Measurements from ENCODE around the gene CDK9.

The CDK9 gene

DNA sequence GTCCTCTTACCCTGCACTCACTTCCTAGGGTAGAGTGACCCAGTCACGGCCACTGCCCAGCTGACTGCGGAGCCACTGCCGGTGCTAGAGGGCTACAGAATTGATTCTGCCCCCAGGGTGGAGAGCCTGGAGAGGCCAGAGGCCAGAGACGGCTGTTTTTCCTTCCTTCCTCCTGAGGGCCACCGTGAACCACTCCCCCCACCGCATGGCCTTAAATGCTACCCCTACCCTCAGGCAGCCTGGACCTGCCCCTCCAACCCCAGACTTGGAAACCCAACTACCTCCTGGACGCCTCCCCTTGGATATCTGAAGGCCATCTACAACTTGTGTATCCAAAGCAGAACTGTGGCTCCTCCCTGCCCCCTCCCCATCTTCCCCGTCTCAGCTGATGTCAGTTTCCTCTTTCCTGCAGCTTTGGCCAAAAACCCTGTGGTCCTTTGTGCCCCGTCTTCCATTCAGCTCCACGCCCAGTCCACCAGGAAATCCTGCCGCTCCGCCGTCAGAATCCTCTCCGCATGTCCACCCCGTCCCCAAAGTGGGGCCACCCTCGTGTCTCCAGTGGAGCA is 23.6 kb upstream of the CDK9 start:
- DNase-seq: no peak

DNA sequence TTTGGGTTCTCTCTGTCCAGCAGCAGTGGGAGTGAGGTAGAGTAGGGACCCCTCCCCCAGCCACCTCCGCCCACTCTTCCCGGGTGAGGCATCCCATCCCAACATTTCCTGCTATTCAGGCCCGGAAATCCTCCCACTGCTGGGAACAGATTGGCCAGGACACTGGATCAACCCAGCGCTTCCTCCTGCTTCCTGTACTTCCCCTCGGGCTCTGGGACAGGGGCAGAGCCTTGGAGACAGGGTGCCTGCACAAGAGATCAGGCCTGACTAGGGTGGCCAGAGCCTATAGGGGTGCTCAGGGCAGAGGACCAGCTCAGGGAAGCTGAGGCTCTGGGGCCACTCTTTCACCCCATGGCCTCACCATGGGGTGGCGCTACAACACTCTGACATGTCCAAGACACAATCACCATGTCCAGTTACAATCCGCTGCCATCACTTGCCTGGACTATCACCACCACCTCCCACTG is 21.9 kb upstream of the CDK9 start:
- DNase-seq: no peak

DNA sequence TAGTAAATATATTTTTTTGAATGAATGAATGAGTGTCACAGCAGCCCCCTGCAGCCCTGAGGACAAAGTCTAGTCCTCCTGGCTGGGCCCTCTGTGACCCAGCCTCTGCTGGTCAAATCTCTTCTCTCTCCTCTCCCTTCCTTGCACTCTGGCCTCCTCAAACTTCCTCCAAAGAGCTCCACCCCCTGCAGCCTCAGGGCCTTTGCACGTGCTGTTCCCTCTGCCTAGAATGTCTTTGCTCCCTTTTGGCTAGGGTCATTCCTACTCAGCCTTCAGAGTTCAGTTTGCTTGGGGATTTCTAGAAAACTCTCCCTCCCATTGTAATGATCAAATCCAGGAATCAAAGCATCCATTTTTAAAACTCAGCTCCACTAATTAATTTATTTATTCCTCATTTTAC is 20.4 kb upstream of the CDK9 start:
- DNase-seq: no peak

DNA sequence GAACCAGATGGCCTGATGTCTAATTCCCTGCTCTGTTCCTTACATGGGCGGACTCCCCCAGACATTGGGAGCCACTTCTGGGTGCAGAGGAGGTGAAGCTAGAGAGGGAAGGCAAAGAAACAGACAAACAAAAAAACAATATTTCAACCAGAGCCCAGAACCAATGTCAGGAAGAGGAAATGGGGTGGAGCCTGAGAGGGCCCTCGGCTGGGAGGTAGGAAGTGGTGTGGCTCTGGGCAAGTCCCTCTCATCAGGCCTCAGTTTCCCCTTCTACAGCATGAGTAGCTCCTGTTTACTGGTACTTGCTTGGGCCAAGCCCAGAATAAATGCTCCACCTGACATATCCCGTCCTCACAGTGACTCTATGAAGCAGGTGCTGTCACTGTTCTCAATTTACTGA is 18.4 kb upstream of the CDK9 start:
- DNase-seq: no peak

DNA sequence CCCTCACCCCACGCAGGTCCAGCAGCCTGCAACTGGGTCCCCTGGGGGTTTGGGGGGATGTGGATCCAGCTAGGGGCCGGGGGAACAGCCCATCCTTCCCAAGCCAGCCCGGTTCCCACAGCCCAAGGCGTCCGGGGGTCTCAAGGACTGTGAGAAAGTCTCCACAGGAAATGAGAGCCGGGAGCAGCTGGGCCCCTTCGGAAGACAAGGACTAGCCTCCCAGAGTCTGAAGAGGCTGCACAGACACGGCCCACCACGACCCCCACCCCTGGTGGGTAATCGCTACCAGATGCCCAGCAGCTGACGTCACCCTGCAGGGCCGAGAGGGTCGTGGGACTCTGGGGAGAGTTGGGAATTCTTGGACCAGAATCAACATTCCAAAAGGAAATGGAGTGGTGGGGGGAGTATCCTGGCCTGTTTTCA is 17.9 kb upstream of the CDK9 start:
- DNase-seq: no peak

DNA sequence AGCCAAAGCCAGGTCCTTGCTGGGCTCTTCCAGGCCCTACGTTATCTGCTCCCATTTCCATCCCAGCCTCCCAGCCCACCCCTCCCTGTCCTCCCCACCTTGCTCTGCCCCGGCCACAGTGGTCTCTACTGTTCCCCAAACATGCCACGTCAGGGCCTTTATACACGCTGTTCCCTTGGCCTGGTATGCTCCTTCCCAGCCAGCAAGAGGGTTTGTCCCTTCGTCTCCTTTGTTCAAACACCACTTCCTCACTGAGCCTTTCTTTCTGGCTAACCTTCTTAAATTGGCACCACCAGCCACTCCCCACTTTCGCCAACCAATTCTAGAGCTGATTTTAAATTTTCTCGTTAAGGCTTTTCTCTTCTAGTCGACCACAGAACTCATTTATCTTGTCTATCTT is 17.1 kb upstream of the CDK9 start:
- DNase-seq: no peak

DNA sequence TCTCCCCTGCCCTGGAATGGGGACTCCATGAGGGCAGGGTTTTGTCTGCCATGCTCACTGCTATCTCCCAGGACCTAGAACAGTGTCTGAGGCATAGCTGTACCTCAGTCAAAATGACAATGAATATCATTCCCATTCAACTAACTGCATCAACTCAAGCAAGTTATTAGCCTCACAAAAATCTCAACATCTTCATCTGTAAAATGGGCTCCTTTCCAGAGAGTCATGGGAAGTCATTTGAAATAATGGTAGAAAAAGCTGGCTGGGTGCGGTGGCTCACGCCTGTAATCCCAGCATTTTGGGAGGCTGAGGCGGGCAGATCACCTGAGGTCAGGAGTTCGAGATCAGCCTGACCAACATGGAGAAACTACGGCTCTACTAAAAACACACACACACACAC is 16.7 kb upstream of the CDK9 start:
- DNase-seq: no peak

DNA sequence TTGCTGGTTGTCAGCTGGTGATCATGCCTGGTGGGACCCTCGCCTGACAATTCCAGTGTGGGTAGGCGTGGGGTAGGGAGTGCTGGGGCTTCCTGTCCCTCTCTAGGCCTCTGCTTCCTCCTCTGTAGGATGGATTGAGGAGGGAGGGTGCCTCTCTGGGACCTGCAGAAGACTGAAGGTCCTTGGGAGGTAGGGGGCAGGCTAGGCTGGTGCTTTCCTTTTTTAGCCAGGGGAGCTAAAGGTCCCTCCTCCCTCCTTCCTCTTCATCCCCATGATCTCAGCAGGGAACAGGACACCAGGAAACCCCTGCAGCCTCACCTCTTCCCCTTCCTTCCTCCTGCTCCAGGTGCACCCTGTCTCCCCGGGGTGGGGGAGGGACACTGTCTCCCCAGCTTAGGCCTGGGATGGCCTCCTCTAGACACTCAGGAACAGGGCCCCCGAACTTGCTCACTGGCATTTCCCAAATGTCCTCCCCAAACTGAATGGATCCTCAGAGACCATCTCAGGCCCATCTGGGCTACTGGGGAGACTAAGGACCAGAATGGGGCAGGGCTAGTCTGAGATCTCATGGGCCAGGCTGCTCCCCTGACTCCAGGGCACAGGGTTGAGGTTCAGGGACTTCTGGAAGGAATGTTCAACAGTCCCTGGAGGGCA is 15.8 kb upstream of the CDK9 start:
- no peak for DNase-seq

DNA sequence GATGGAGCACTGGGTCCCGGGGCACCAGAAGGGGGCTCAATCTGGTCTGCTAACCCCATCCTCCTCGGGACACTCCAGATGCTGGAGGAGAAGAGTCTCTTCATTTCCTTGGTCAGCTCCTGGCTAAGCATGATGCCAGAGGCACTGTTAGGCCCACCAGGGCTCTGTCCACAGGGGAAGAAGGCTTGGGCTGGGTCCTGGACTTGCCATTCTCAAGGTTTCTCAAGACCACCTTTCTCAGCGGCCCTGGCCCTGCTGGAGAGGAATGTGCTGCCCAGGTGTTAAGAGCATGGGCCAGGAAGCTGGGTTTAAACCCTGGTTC is 15.3 kb upstream of the CDK9 start:
- no peak for DNase-seq

DNA sequence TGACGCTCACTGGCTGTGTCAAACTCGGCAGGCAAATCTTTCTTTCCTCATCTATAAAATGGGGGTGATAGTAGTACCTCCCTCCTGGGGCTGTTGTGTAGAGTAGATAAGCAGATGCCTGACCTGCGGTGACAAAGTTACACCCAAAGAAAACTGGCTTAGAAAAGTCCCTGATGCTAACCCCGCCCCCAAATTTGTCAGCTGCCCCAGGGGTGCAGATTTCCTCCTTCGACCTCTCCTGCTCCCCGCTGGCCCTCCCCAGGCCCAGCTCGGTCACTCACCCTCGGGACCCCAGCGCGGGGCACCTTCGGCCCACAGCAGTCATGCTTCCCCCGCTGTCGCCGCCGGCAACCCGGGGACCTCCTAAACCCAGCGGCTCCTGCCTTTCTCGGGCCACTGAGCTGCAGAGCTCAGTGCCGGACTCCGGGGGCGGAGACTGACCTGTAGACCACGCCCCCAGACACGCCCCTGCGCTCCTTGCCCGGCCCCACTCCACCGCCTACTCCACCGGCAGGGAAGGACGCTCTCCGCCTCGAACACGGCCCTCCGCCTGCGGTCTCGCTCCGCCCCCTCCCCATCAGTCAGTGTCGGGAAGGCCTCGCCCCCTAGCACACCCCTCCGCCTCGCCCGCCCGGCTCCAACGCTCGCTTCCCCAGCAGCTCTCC is 14.8 kb upstream of the CDK9 start:
- DNase-seq: peak; percentile 93

DNA sequence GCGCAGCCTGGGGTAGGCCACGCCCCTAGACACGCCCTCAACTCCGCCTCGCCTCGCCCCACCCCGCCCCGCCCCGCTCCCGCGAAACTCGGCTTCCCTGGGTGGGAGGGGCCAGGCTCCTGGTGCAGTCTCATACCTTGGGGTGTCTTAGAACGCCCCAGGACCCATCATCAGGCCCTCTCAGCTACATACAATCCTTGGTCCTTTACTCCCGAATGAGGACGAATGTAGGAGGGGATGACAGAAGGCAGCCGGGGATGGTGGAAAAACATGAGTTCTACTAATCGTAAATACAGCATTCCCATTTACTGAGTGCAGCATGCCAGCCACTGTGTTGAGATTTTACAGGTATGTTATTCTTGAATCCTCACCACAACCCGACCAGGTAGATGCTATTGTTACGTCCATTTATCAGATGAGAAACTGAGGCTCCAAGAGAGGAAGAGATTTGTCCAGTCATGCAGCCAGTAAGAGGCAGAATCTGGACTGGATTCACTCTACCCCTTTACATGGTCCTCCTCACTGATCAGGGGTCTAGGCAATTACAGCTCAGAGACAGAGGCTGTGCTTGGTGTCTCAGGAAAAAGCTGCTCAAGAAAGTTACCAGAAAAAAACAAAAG is 14.2 kb upstream of the CDK9 start:
- no peak for DNase-seq

DNA sequence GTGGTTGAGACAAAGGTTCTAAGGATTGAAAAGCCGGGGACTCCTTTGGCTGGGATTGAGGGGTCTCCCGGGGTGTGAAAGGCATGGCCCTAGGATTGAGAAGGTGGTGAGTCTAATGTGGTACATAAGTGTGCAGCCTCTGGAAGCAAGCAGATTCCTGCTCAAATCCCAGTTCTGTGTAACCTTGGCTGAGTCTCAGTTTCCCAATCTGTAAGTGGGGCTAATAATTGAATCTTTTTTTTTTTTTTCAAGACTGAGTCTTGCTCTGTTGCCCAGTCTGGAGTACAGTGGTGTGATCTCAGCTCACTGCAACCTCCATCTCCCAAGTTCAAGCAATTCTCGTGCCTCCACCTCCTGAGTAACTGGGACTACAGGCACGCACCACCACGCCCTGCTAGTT is 13.2 kb upstream of the CDK9 start:
- no peak for DNase-seq

DNA sequence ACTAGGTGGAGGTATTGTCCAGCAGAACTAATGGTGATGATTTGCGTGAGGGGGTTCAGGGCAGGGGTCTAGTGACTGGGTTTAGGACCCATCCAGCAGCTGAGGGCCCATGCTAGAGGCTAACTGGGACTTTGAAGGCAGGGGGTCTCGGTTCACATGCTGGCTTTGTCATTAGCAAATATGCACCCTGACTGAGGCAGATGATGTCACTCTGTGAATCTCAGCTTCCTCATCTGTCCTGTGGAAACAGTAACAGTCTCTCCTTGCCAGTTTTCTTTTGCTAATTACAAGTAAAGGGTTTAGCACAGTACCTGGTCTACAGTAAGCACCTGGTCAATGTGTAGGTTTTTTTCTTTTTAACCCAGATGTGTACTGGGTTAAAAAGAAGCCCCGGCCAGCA is 12.6 kb upstream of the CDK9 start:
- DNase-seq: no peak

DNA sequence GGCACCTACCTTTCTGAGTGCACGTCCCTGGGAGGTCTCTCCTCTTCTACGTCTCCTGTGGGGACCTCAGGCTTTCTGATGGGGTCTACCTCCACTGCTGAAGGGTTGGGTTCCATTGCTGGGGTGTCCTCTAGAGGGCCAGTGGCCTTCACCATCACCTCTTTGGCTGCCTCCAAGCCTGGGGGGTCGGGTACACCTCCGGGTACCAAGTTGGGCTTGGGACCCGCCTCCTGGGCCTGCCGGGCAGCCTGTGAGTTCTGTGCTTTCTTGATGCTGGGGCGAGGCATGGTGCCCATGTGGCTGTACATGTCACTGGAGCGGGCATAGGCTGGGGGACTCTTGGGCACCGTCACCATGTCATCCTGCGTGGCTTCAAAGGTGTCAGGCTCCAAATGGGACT is 11.9 kb upstream of the CDK9 start:
- DNase-seq: no peak

DNA sequence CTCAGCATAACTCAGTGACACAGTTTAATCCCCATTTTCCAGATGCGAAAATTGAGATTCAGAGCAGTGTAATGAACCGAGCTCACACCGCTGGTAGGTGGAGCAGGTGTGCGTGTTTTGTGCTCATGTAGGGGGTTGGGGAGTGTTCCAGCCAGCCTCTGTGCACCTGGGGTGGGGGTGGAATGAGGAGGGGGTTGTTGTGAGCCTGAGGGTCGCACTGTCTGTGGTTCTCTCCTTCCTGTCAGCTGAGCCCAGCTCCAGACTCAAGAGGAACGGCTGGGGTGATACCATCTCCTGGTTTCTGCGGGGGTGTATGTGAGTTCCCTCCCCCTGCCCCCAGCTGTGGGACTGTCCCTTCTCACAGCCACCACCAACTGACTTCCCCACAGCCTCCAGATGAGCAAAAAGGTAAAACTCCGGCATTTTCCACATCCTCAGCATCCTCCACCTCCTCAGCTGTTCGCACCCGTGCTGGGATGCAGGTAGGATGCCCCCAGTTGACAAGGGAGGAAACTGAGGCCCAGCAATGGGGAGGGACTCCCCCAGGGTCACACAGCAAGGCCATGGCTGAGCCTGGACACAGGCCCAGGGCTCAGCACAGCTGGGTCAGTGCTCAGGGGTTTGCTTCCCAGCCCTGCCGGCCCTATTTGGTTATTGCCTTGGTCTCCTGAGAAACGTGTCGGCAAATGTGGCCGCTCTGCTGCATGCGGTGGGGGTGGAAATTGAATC is 9.5 kb upstream of the CDK9 start:
- no peak for DNase-seq

DNA sequence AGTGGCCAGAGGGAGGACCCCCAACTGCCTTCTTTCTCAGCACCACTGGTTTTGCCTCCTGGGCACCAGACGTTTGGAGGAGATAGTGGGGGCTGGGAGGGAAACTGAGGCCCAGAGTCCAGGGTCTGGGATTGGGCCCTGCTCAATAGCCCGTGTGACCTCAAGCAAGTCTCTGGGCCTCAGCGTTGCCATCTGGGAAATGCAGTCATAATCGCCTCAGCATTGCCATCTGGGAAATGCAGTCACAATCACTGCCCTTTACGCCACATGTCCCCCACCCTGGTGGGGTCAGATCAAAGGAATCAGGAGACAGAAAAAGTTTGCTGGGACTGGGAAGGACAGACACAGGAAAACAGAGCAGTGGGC is 8.9 kb upstream of the CDK9 start:
- DNase-seq: no peak

DNA sequence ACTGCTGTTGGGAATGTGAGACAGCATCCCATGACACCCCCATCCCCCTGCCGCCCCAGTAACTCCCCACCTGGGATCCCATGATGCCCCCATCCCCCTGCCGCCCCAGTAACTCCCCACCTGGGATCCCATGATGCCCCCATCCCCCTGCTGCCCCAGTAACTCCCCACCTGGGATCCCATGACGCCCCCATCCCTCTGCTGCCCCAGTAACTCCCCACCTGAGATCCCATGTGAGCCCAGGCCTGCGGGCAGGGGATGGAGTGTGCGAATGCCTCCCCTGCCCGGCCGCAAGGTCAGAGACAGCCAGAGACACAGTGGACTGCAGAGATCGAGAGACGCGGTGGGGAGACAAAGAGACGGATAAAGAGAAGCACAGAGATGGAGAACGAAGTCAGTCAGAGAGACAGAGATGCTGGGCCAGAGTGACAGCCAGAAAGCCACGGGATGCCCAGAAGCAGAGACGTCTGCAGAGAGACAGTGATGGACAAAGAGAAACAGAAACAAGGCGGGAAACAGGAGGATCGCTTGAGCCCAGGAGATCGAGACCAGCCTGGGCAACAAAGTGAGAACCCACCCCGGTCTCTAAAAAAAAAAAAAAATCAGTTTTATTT is 8.4 kb upstream of the CDK9 start:
- no peak for DNase-seq

DNA sequence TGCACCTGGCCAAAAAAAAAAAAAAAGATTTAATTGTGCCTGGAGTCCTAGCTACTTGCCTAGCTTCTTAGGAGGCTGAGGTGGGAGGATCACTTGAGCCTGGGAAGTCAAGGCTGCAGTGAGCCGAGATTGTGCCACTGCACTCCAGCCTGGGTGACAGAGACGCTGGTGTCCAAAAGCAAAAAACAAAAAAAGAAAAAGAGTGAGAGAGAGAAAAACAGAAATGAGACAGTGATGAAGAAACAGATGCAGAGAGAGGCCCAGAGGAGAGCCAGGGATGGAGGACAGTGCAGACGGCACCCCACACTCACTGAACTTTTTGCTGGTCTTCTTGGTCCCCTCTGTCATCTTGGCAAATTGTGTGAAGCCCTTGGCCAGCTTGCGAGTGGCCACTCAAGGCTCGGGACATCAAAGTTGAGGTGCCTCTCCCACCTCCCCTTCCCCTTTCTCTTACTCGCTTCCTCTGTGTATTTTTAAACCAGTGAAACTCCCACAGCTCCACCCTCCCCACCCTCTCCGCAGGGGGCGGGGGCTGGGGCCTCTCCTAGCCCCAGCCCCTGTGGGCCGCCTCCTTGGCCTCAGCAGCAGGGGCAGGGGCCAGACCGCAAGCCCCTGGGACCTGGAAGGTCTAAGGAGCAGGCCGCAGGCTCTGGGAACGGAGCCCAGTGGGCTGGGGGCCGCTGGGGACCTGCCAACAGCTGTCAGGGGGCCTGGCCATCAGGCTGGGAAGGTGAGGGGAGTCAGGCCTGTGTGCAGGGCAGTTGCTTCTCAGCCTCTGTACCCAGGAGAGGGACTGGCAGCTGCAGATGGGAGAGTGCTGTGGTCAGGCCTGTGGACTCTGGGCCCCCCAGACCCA is 7.3 kb upstream of the CDK9 start, which contains the start of gene SH2D3C:
Gene SH2D3C (minus strand): TSS at position 387 of the 856 bp plus-strand sequence. CDS start 39 bp downstream, at position 348.
- no peak for DNase-seq

DNA sequence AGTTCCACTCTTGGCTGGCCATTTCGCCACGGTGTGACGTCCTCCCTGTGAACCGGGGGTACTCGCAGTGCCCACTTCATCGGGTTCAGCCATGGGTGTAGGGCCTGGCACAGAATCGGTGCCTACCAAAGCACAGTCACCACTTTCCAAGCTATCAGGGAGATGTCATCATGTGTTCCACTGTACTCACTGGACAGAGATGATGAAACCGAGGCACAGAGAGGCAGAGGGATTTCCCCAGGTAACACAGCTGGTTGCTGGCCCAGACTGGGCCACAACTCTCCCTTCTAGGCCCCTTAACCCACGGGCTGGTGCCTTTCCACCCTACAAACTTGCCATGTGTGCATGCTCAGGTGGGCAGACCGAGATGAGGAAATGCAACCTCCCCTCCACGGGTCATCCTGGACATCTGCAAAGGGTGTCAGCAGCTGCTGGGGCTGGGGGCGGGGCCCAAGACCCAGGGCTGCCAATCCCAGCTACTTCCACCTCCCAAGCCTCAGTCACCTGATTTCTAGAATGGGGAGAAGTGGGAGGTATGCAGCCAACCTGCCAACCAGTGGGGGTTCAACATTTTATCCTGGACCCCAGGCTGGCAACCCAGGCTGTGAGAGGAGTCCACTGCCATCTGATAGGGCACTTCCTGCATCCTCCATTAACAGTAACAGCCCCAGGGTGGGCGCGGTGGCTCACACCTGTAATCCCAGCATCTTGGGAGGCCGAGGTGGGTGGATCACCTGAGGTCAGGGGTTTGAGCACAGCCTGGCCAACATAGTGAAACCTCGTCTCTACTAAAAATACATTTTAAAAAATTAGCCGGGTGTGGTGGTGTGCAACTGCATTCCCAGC is 6.5 kb upstream of the CDK9 start:
- DNase-seq: no peak

DNA sequence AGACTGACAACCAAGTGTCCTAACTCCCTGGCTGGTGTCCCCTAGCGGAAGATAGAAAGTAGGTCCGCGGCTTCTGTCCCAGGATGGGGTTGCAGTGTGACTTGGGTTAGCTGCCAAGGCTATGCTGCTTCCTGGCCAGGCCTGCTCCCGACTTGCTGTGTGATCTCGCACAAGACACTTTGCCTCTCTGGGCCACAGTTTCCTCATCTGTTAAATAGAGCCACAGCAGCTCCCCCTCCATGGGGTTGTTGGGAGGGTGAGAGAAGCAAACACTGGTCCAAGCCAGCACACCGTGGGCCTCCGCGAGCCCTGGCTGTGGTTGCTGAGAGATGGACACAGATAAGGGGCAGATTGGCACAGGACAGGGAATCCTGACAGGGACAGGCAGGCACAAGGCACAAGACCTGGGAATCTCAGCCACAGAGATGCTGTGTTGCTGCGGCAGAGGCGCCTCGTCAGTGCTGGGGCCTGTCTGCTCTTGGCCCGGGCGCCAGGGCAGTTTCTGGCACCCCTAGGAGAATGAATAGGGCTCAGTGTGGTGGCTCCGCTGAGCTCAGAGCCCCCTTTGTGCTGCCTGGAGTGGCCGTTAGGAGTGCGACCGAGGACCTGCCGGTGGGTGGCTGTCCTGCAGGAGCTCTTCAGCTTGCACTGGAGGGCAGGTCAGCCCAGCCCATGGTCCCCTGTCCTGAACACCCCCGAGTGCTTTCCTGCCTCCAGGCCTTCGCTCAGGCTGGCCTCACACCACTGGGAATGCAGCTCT is 5.5 kb upstream of the CDK9 start:
- DNase-seq: no peak
